GM12878 (cell line): ENCODE results near the gene ISCU. TPM values are rescaled to one million over a fixed set of nuclear protein-coding genes. Genes with fewer than 3 reads are reported as not detected.

Experiments used
- KDM1A ChIP-seq: fragments of 200-600 bp; sonication (generic); IDR thresholded peaks from 2 replicates; pipeline ENCODE4 v1.6.1; 2016; ENCODE audit warnings: borderline replicate concordance
- RUNX3 ChIP-seq: IDR thresholded peaks from 2 replicates; pipeline ENCODE4 v1.6.1; 2012; ENCODE audit warnings: low read length, inconsistent platforms
- ZZZ3 ChIP-seq: IDR thresholded peaks from 2 replicates; pipeline ENCODE4 v1.6.1; 2011; ENCODE audit warnings: low read depth; ENCODE audit not compliant: control insufficient read depth, insufficient read length
- polyA plus RNA-seq, 11 experiments: library from polyadenylated mRNA; depleted of rRNA in 4 of 11; unstranded in 6 of 11; stranded (reverse) in 5 of 11; fragments of >200 nt; fragmentation: Nextera tagmentation in 4 of 11; fragmentation: Illumina TruSeq in 1 of 11; extraction: Ambion mirVana in 4 of 11; extraction: Trizol in 1 of 11; gene quantifications; 1 replicate in 1 of 11; 2 replicates in 10 of 11; pipeline versions ENCODE4 v1.2.1 to v1.2.3, GENCODE V29; 2011 to 2016; ENCODE audit warnings: inconsistent platforms in 2 of 11, missing spikeins in 2 of 11, low read depth in 1 of 11
- total RNA-seq, 4 experiments: library from RNA; depleted of rRNA in 3 of 4; stranded (reverse); fragments of >200 nt in 3 of 4; fragmentation: Illumina TruSeq in 1 of 4; extraction: Trizol in 1 of 4; gene quantifications; 2 replicates each; pipeline versions ENCODE4 v1.2.1 to v1.2.3, GENCODE V29; 2013 to 2021
- TF ChIP-seq, protein P1 (sequence below): IDR thresholded peaks from 2 replicates; pipeline ENCODE4 v1.6.1; 2012; ENCODE audit warnings: improper control_type of control experiment, low read depth, low read length; ENCODE audit not compliant: insufficient replicate concordance
- TF ChIP-seq, protein P2 (sequence below): fragments of 150-350 bp; IDR thresholded peaks from 2 replicates; pipeline ENCODE4 v1.6.1; 2014; ENCODE audit warnings: mild to moderate bottlenecking, low read depth, low read length

ISCU gene
- total and polyA plus RNA-seq, 10 of the 15 experiments (the other 5 are each of a cell fraction or from before 2014, with no cell fraction given) = 32.8 to 260 (median 127) TPM

DNA sequence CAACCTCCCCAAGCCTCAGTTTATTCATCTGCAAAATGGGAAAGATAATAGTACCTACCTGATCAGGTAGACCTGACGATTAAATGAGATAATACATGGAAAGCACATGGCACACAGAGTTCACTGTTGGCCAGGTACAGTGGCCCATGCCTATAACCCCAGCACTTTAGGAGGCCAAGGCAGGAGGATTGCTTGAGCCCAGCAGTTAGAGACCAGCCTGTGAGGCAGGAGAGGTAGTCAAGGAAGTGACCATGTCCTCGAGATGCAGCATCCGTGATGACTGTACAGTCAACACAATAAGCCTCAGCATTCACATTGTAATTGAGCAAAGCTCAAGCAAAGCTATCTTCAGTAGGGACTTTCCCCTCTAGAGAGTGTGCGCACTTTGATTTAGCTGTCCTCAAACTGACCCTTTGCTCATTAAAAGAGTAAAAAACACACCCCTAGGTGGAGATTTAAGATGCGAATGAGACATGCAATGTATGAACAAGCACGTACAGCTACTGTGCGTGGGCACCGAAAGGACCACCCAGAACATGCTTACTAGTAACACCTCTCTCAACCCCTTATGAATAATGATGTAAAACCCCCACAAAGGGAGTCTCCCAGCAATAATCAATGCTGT lies 9.9 kb downstream of the ISCU start (continued):
- TF ChIP-seq, protein P1, sequence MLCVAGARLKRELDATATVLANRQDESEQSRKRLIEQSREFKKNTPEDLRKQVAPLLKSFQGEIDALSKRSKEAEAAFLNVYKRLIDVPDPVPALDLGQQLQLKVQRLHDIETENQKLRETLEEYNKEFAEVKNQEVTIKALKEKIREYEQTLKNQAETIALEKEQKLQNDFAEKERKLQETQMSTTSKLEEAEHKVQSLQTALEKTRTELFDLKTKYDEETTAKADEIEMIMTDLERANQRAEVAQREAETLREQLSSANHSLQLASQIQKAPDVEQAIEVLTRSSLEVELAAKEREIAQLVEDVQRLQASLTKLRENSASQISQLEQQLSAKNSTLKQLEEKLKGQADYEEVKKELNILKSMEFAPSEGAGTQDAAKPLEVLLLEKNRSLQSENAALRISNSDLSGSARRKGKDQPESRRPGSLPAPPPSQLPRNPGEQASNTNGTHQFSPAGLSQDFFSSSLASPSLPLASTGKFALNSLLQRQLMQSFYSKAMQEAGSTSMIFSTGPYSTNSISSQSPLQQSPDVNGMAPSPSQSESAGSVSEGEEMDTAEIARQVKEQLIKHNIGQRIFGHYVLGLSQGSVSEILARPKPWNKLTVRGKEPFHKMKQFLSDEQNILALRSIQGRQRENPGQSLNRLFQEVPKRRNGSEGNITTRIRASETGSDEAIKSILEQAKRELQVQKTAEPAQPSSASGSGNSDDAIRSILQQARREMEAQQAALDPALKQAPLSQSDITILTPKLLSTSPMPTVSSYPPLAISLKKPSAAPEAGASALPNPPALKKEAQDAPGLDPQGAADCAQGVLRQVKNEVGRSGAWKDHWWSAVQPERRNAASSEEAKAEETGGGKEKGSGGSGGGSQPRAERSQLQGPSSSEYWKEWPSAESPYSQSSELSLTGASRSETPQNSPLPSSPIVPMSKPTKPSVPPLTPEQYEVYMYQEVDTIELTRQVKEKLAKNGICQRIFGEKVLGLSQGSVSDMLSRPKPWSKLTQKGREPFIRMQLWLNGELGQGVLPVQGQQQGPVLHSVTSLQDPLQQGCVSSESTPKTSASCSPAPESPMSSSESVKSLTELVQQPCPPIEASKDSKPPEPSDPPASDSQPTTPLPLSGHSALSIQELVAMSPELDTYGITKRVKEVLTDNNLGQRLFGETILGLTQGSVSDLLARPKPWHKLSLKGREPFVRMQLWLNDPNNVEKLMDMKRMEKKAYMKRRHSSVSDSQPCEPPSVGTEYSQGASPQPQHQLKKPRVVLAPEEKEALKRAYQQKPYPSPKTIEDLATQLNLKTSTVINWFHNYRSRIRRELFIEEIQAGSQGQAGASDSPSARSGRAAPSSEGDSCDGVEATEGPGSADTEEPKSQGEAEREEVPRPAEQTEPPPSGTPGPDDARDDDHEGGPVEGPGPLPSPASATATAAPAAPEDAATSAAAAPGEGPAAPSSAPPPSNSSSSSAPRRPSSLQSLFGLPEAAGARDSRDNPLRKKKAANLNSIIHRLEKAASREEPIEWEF = peak; percentile 80
- no peak for TF ChIP-seq ZZZ3
- TF ChIP-seq RUNX3 = peak; percentile 22; the same call in 1 of the 2 replicates
- TF ChIP-seq, protein P2, sequence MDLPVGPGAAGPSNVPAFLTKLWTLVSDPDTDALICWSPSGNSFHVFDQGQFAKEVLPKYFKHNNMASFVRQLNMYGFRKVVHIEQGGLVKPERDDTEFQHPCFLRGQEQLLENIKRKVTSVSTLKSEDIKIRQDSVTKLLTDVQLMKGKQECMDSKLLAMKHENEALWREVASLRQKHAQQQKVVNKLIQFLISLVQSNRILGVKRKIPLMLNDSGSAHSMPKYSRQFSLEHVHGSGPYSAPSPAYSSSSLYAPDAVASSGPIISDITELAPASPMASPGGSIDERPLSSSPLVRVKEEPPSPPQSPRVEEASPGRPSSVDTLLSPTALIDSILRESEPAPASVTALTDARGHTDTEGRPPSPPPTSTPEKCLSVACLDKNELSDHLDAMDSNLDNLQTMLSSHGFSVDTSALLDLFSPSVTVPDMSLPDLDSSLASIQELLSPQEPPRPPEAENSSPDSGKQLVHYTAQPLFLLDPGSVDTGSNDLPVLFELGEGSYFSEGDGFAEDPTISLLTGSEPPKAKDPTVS = no peak
- TF ChIP-seq KDM1A = no peak
